RPMI7951 (cell line): ENCODE results near the gene FXYD4. TPM values are rescaled to one million over a fixed set of nuclear protein-coding genes. Genes with fewer than 3 reads are reported as not detected.

ENCODE experiments used
- DNase-seq: peaks from one replicate; pipeline ENCODE4 v3.0.0-alpha.2; 2012; ENCODE audit warnings: low read depth
- total RNA-seq: library from RNA; depleted of rRNA; stranded (reverse); fragments of >200 nt; shearing (Covaris generic); gene quantifications from 2 replicates; pipeline ENCODE4 v1.2.3, GENCODE V29; 2014

FXYD4 gene
- total RNA-seq, 1 experiment from 2014 or later, result not detected

- peak; percentile 69 for DNase-seq
Observed at GRCh38 chr10:43396061-43396927, 24.9 kb downstream of the FXYD4 start.

GRCh38 chr10:43396928-43397624 lies 25.6 kb downstream of the FXYD4 start:
- peak; percentile 88 for DNase-seq

- no peak for DNase-seq
Observed at GRCh38 chr10:43398939-43399319, 27.5 kb downstream of the FXYD4 start.

GRCh38 chr10:43399320-43400310 lies 28.2 kb downstream of the FXYD4 start:
- DNase-seq, result no peak

- no peak for DNase-seq
Observed at GRCh38 chr10:43401627-43402026, 30.2 kb downstream of the FXYD4 start.

- no peak for DNase-seq
Observed at GRCh38 chr10:43402176-43402575, 30.7 kb downstream of the FXYD4 start.

- DNase-seq, result no peak
Observed at GRCh38 chr10:43402880-43403452, 31.5 kb downstream of the FXYD4 start.

- peak; percentile 50 for DNase-seq
Observed at GRCh38 chr10:43403911-43404703, 32.7 kb downstream of the FXYD4 start.

- no peak for DNase-seq
Observed at GRCh38 chr10:43404704-43405084, 33.3 kb downstream of the FXYD4 start.

GRCh38 chr10:43407148-43407575 lies 35.7 kb downstream of the FXYD4 start:
- DNase-seq, result peak; percentile 53

- DNase-seq, result peak; percentile 87
Observed at GRCh38 chr10:43407576-43408330, 36.3 kb downstream of the FXYD4 start.

GRCh38 chr10:43408331-43408709 lies 36.9 kb downstream of the FXYD4 start:
- no peak for DNase-seq

GRCh38 chr10:43408710-43409384 lies 37.4 kb downstream of the FXYD4 start, which contains the start of gene HNRNPF:
Gene HNRNPF (minus strand): TSS chr10:43409186. CDS start chr10:43387884, 21,302 bp downstream.
- DNase-seq, result peak; percentile 93

GRCh38 chr10:43409385-43410109 lies 38.1 kb downstream of the FXYD4 start:
- peak; percentile 37 for DNase-seq

- DNase-seq, result no peak
Observed at GRCh38 chr10:43410345-43410744, 38.9 kb downstream of the FXYD4 start.

GRCh38 chr10:43411536-43411935 lies 40.1 kb downstream of the FXYD4 start:
- DNase-seq, result no peak

- no peak for DNase-seq
Observed at GRCh38 chr10:43415544-43415943, 44.1 kb downstream of the FXYD4 start.

- DNase-seq, result peak; percentile 83
Observed at GRCh38 chr10:43417950-43418768, 46.7 kb downstream of the FXYD4 start.
